Activated naive CD4-positive, alpha-beta T cell treated with anti-CD3 and anti-CD28 coated beads, Interleukin-2, amount 10 ng/mL, durations not matched to agents 7 days and 5 days (primary cell): Measurements from ENCODE around the gene FCER2.
"Not testable (repeated sequence)": the region's sequence is repeated elsewhere in the genome, so short reads cannot be mapped to it uniquely, and the experiment has no call there.

Source experiments
- CTCF ChIA-PET: fragments of 350-600 bp; sonication (Branson Sonifier 250); formaldehyde crosslinking; loops from one replicate; lab custom pipeline; 2021; ENCODE audit warnings: antibody characterized with exemption; lab: Charles Lee
- DNase-seq: peaks from one replicate; pipeline ENCODE4 v3.0.0-alpha.2; 2020
- H3K27ac Mint-ChIP-seq: one replicate; pipeline ENCODE4 v1.8.0; 2021; ENCODE audit warnings: mild to moderate bottlenecking, moderate library complexity, mixed read lengths
- H3K27me3 Mint-ChIP-seq: one replicate; pipeline ENCODE4 v1.8.0; 2021; ENCODE audit warnings: mild to moderate bottlenecking, mixed read lengths
- H3K36me3 Mint-ChIP-seq: one replicate; pipeline ENCODE4 v1.8.0; 2021; ENCODE audit warnings: mixed read lengths
- H3K4me1 Mint-ChIP-seq: one replicate; pipeline ENCODE4 v1.8.0; 2021; ENCODE audit warnings: mixed read lengths
- H3K4me3 Mint-ChIP-seq: one replicate; pipeline ENCODE4 v1.8.0; 2021; ENCODE audit warnings: mild to moderate bottlenecking, moderate library complexity, mixed read lengths
- H3K9me3 Mint-ChIP-seq: one replicate; pipeline ENCODE4 v1.8.0; 2021; ENCODE audit warnings: mixed read lengths

FCER2 gene

DNA sequence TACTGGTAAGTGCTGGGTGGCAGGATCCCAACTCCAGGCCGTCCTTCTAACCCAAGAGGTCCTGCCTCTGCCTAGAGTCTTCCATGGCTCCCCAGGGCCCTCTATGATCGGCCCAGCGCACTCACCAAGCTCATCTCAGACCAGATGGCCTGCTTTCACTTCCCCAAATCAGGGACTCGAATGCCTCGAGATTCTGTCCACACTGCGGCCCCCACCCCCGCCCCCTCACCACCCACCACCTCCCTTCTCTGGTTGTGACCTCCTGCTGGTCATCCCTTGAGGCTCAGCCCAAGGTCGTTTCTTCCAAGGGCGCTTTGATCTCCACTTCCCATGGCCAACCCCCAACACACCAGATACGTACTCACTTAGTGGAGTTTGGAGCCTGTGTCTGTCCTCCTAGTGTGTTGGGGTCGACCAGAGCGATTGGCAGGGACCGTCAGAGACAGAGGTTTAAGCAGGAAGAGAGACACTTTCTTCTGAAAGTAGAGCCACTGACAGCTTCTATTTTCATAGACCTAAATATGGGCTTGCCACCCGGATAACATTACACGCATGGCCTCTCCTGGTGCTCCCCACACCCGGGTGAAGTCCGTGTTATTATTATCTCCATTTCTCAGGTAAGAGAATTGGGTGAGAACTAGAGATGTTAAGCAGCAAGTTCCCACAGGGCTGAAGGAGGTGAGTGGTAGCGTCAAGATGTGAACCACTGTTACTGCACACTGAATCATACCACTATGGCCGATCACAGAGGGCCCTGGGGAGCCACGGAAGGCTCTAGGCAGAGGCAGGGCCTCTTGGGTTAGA is at the start of gene FCER2:
Gene FCER2 (minus strand): TSS at position 478 of the 804 bp plus-strand sequence. CDS start 2,371 bp downstream, outside the sequence.
- no peaks in the 10 kb centered on the region for H3K9me3 Mint-ChIP-seq
- H3K27me3 Mint-ChIP-seq: peaks cover 75% of the 10 kb centered on the region
- no peak for DNase-seq
- no peak within 1 kb of the TSS for H3K4me3 Mint-ChIP-seq
- peaks cover 32% of the 10 kb centered on the region for H3K4me1 Mint-ChIP-seq
- H3K27ac Mint-ChIP-seq: peak within 1 kb of the TSS; percentile 5
- CTCF ChIA-PET: interaction anchor here (1.9 kb wide), 1 partner anchor 21 kb away, joined by 5 read pairs; the partner anchor contains the start of gene TRAPPC5
- peaks cover 1% of the 10 kb centered on the region for H3K36me3 Mint-ChIP-seq

DNA sequence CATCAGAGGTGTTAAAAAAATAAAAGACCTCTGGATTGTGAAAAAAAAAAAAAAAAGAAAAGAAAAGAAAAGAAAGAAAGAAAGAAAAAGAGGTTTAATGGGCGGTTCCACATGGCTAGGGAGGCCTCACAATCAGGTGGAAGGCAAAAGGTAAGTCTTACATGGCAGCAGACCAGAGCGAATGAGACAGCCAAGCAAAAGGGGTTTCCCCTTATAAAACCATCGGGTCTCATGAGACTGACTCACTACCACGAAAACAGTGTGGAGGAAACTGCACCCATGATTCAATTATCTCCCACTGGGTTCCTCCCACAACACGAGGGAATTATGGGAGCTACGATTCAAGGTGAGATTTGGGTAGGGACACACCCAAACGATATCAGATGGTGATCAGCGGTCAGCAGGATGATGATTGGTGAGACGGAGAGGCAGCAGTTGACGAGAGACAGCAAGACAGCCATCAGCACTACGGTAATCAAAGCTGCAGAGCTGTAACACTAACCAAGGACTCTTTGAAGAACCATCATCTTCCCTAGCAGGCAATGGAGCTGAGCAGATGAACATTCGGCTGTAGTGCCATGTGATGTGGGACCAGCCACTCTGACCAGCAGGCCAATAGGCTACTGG is 49.3 kb upstream of the FCER2 start:
- no peak overlapping the region for H3K27ac Mint-ChIP-seq
- H3K4me1 Mint-ChIP-seq: no peaks in the 10 kb centered on the region
- H3K36me3 Mint-ChIP-seq: no peaks in the 10 kb centered on the region
- peaks cover 19% of the 10 kb centered on the region for H3K27me3 Mint-ChIP-seq
- H3K9me3 Mint-ChIP-seq: peaks cover 21% of the 10 kb centered on the region
- H3K4me3 Mint-ChIP-seq: no peak overlapping the region
- CTCF ChIA-PET: no interaction called here
- no peak for DNase-seq

DNA sequence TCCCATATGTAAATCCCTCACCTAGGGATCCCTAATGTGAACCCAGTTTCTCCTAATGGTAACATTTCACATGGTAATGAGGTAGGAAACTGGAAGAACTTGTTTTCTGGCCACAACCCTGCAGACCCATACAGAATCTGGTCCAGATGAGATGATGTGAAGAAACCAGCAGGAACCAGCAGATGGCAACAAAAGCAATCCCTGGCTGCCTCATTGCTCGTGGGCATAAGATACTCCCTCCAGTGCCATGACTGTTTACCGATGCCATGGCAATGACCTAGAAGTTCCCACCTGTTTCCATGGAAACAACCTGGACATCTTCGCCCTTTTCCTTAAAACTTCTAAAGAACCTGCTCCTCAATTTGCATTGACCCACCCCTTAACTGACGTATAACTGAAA is 46.8 kb upstream of the FCER2 start:
- Mint-ChIP-seq H3K4me1 (no peaks in the 10 kb centered on the region), H3K9me3 (peaks cover 9% of the 10 kb centered on the region), H3K36me3 (no peaks in the 10 kb centered on the region), H3K27ac (no peak overlapping the region), H3K27me3 (peaks cover 27% of the 10 kb centered on the region), H3K4me3 (no peak overlapping the region)
- no peak for DNase-seq
- CTCF ChIA-PET: no interaction called here

DNA sequence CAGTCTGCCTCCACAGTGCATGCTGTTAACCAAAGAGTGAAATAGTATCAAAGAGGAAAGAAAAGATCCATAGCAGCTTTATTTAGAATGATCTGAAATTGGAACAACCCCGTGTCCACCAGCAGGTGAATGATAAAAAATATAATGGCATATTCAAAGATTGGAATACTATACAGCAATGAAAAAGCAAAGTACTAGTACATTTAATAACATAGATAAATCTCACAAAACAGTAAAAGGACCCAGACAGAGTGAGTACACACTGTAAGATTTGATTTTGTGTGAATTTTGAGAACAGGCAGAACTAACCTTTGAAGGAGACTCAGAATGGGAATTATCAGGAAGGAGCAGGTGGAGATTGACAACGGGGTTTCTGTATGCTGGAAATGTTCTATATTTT is 46.2 kb upstream of the FCER2 start:
- Mint-ChIP-seq H3K9me3 (peaks cover 8% of the 10 kb centered on the region), H3K27me3 (peaks cover 28% of the 10 kb centered on the region)
- CTCF ChIA-PET: no interaction called here

DNA sequence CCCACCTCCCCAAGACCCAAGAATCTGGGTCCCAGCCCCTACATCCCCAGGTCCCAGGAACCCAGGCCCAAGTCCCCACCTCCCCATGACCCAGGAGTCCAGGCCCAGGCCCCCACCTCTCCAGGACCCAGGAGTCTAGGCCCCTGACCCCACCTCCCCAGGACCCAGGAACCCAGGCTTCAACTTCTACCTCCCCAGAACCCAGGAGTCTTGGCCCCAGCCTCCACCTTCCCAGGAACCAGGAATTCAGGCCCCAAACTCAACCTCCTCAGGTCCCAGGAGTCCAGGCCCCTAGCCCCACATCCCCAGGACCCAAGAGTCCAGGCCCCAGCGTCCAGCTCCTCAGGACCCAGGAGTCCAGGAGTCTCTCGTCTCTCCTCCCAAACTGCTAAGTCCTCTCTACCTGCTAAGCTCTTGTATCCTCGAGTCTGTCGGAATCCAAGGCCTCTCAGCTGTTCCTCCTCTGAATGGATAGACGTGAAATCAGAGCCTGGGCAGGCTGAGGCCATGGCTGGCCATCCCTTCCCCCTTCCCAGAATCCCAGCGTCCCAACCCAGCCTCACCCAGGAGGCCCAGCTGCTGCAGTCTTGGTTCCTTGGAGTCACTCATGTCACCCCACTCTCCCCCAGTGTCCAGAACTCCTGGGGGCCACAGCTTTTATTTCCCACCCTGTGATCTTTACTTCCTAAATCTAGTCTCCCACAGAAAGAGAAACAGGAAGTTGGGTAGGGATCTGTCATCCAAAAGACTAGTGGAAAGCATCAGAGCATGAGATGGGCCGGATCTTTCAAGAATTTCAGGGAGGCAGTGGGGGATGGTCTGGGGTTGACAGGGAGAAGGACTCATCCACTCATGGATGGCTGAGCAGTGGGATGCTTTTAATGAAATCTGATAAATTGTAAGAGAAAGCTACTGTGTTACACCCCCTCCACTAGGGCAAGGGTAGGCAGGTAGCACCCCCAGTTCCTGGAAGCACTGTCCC is 45.3 kb upstream of the FCER2 start, which contains the start of gene CD209:
Gene CD209 (minus strand): TSS at position 632 of the 982 bp plus-strand sequence. CDS start 23 bp downstream, at position 609.
- no peak within 1 kb of the TSS for H3K27ac Mint-ChIP-seq
- no peak within 1 kb of the TSS for H3K4me3 Mint-ChIP-seq
- H3K36me3 Mint-ChIP-seq: no peaks in the 10 kb centered on the region
- DNase-seq: no peak
- H3K27me3 Mint-ChIP-seq: peaks cover 28% of the 10 kb centered on the region
- H3K9me3 Mint-ChIP-seq: peaks cover 7% of the 10 kb centered on the region
- CTCF ChIA-PET: no interaction called here
- H3K4me1 Mint-ChIP-seq: no peaks in the 10 kb centered on the region

More for the DNA sequence above, 46.2 kb upstream of the FCER2 start:
- DNase-seq: no peak
- no peak overlapping the region for H3K27ac Mint-ChIP-seq
- no peaks in the 10 kb centered on the region for H3K36me3 Mint-ChIP-seq
- H3K4me3 Mint-ChIP-seq: no peak overlapping the region
- no peaks in the 10 kb centered on the region for H3K4me1 Mint-ChIP-seq

GRCh38 chr19:7746306-7746705 is 44.4 kb upstream of the FCER2 start:
- H3K4me3 Mint-ChIP-seq, H3K9me3 Mint-ChIP-seq, DNase-seq, H3K36me3 Mint-ChIP-seq, H3K4me1 Mint-ChIP-seq, H3K27ac Mint-ChIP-seq: not testable (repeated sequence)
- CTCF ChIA-PET: interaction anchor here (1.1 kb wide), 1 partner anchor 65 kb away, joined by 3 read pairs; the partner anchor contains the start of gene TRAPPC5
- H3K27me3 Mint-ChIP-seq: peaks cover 32% of the 10 kb centered on the region

GRCh38 chr19:7744871-7745650 is 43.1 kb upstream of the FCER2 start:
- no peak overlapping the region for H3K4me3 Mint-ChIP-seq
- H3K9me3 Mint-ChIP-seq: peaks cover 2% of the 10 kb centered on the region
- H3K27ac Mint-ChIP-seq: no peak overlapping the region
- peaks cover 43% of the 10 kb centered on the region for H3K27me3 Mint-ChIP-seq
- H3K4me1 Mint-ChIP-seq: no peaks in the 10 kb centered on the region
- CTCF ChIA-PET: interaction anchor here (1.1 kb wide), 1 partner anchor 64 kb away, joined by 3 read pairs; the partner anchor contains the start of gene TRAPPC5
- no peaks in the 10 kb centered on the region for H3K36me3 Mint-ChIP-seq
- no peak for DNase-seq

- DNase-seq: no peak
- Mint-ChIP-seq H3K27me3 (peaks cover 44% of the 10 kb centered on the region), H3K9me3 (peaks cover 2% of the 10 kb centered on the region), H3K4me1 (no peaks in the 10 kb centered on the region), H3K4me3 (no peak overlapping the region), H3K27ac (no peak overlapping the region), H3K36me3 (no peaks in the 10 kb centered on the region)
- CTCF ChIA-PET: no interaction called here
Observed at GRCh38 chr19:7744199-7744786, 42.4 kb upstream of the FCER2 start.

DNA sequence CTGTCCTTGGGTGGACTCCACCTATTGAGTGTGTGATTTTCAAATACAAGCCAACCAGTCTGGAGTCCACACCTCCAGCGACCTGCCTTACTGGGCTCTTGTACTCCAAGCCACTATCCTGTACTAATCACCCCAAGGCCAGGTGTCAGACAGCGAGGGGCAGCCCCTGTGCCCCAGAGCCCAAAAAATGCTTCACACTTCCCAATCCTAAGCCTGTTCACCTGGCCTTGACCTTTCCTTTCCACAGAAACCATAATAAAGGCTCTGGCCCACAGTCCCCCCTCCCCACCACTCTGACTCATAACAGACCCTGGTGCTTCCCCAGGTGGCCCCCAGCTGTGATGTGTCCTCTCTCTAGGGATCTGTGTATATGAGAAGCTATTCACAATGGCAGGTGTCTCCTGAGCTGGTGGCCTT is 41.5 kb upstream of the FCER2 start:
- DNase-seq: no peak
- H3K27me3 Mint-ChIP-seq: peaks cover 46% of the 10 kb centered on the region
- CTCF ChIA-PET: no interaction called here

DNA sequence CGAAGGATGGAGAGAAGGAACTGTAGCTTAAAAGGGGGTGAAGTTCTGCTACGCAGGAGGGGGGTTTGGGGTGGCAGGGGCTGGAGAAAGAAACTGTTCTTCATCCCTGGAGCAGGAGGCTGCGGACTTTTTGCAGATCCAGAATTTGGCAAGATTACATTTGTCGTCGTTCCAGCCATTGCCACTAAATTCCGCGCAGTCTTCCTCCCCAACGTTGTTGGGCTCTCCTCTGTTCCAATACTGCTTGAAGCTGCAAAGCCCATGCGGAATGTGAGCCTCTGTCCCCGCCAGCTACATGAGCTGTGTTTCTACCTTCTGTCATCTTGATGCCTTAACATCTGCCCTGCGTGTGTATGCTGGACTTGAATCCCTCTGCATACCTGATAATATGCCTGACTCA is 41.1 kb upstream of the FCER2 start:
- CTCF ChIA-PET: no interaction called here
- no peak for DNase-seq
- Mint-ChIP-seq H3K27me3 (peaks cover 45% of the 10 kb centered on the region), H3K27ac (no peak overlapping the region), H3K9me3 (no peaks in the 10 kb centered on the region), H3K36me3 (no peaks in the 10 kb centered on the region), H3K4me3 (no peak overlapping the region), H3K4me1 (no peaks in the 10 kb centered on the region)

More for the DNA sequence above, 41.5 kb upstream of the FCER2 start:
- no peak overlapping the region for H3K4me3 Mint-ChIP-seq
- H3K27ac Mint-ChIP-seq: no peak overlapping the region
- no peaks in the 10 kb centered on the region for H3K4me1 Mint-ChIP-seq
- H3K9me3 Mint-ChIP-seq: no peaks in the 10 kb centered on the region
- H3K36me3 Mint-ChIP-seq: no peaks in the 10 kb centered on the region

- no peak overlapping the region for H3K4me3 Mint-ChIP-seq
- no peaks in the 10 kb centered on the region for H3K9me3 Mint-ChIP-seq
- H3K36me3 Mint-ChIP-seq: no peaks in the 10 kb centered on the region
- no peak overlapping the region for H3K27ac Mint-ChIP-seq
- H3K4me1 Mint-ChIP-seq: no peaks in the 10 kb centered on the region
- DNase-seq: no peak
- CTCF ChIA-PET: no interaction called here
- peaks cover 41% of the 10 kb centered on the region for H3K27me3 Mint-ChIP-seq
Observed at GRCh38 chr19:7742575-7742974, 40.6 kb upstream of the FCER2 start.

GRCh38 chr19:7740682-7741054 is 38.7 kb upstream of the FCER2 start:
- H3K36me3 Mint-ChIP-seq: no peaks in the 10 kb centered on the region
- no peak overlapping the region for H3K4me3 Mint-ChIP-seq
- no peaks in the 10 kb centered on the region for H3K9me3 Mint-ChIP-seq
- no peaks in the 10 kb centered on the region for H3K4me1 Mint-ChIP-seq
- H3K27me3 Mint-ChIP-seq: peaks cover 49% of the 10 kb centered on the region
- H3K27ac Mint-ChIP-seq: no peak overlapping the region
- DNase-seq: no peak
- CTCF ChIA-PET: no interaction called here
